ENCODE measurements around the gene BPIFB1. TPM values are rescaled to one million over a fixed set of nuclear protein-coding genes. Genes with fewer than 3 reads are reported as not detected.

Gene BPIFB1
- total and polyA plus RNA-seq, 2 of the 13 experiments (the other 11 are each of a cell fraction or from before 2014, with no cell fraction given) = 0.82 to 4.4 TPM

- TF ChIP-seq RBM22 (optimal IDR thresholded peaks at IDR 0.05; ENCODE audit: low read length) (no peak), ZXDC (CRISPR knock-in tag; IDR thresholded peaks at IDR 0.05) (no peak), ZNF230 (CRISPR knock-in tag; IDR thresholded peaks at IDR 0.05) (no peak), TBP (CRISPR knock-in tag; IDR thresholded peaks at IDR 0.05) (no peak), ZNF724P (CRISPR knock-in tag; IDR thresholded peaks at IDR 0.05; ENCODE audit: borderline replicate concordance) (0 out of 2 replicates have a peak, but pooled peaks have one; percentile 66), HDAC1 (CRISPR knock-in tag; IDR thresholded peaks at IDR 0.05) (no peak), ZNF629 (CRISPR knock-in tag; conservative IDR thresholded peaks at IDR 0.05) (no peak), ZNF251 (CRISPR knock-in tag; IDR thresholded peaks at IDR 0.05) (no peak), ZFY (CRISPR knock-in tag; IDR thresholded peaks at IDR 0.05) (no peak), ZNF83 (CRISPR knock-in tag; IDR thresholded peaks at IDR 0.05; ENCODE audit: borderline replicate concordance) (no peak), ZNF253 (CRISPR knock-in tag; IDR thresholded peaks at IDR 0.05; ENCODE audit: borderline replicate concordance) (no peak), FIP1L1 (IDR thresholded peaks at IDR 0.05; ENCODE audit: borderline replicate concordance, insufficient read depth, low read depth, low read length) (no peak), SKI (IDR thresholded peaks at IDR 0.05; ENCODE audit: partially characterized antibody) (no peak), CREM (IDR thresholded peaks at IDR 0.05) (no peak), CREM (CRISPR knock-in tag; IDR thresholded peaks at IDR 0.05) (no peak), GATAD2A (CRISPR knock-in tag; IDR thresholded peaks at IDR 0.05) (peak; percentile 57; the same call in 1 of the 2 replicates), ATF7-NPFF (CRISPR knock-in tag; IDR thresholded peaks at IDR 0.05; ENCODE audit: low read depth) (no peak), TARDBP (CRISPR knock-in tag; IDR thresholded peaks at IDR 0.05) (no peak), ARID2 (CRISPR knock-in tag; IDR thresholded peaks at IDR 0.05; ENCODE audit: borderline replicate concordance) (no peak), ZNF292 (CRISPR knock-in tag; IDR thresholded peaks at IDR 0.05; ENCODE audit: borderline replicate concordance, low read depth) (no peak), ATRX (CRISPR knock-in tag; IDR thresholded peaks at IDR 0.05; ENCODE audit: borderline replicate concordance) (no peak), MZF1 (CRISPR knock-in tag; IDR thresholded peaks at IDR 0.05; ENCODE audit: borderline replicate concordance) (no peak), ELF1 (CRISPR knock-in tag; IDR thresholded peaks at IDR 0.05) (0 out of 2 replicates have a peak, but pooled peaks have one; percentile 17)
- TF ChIP-seq, protein P1, sequence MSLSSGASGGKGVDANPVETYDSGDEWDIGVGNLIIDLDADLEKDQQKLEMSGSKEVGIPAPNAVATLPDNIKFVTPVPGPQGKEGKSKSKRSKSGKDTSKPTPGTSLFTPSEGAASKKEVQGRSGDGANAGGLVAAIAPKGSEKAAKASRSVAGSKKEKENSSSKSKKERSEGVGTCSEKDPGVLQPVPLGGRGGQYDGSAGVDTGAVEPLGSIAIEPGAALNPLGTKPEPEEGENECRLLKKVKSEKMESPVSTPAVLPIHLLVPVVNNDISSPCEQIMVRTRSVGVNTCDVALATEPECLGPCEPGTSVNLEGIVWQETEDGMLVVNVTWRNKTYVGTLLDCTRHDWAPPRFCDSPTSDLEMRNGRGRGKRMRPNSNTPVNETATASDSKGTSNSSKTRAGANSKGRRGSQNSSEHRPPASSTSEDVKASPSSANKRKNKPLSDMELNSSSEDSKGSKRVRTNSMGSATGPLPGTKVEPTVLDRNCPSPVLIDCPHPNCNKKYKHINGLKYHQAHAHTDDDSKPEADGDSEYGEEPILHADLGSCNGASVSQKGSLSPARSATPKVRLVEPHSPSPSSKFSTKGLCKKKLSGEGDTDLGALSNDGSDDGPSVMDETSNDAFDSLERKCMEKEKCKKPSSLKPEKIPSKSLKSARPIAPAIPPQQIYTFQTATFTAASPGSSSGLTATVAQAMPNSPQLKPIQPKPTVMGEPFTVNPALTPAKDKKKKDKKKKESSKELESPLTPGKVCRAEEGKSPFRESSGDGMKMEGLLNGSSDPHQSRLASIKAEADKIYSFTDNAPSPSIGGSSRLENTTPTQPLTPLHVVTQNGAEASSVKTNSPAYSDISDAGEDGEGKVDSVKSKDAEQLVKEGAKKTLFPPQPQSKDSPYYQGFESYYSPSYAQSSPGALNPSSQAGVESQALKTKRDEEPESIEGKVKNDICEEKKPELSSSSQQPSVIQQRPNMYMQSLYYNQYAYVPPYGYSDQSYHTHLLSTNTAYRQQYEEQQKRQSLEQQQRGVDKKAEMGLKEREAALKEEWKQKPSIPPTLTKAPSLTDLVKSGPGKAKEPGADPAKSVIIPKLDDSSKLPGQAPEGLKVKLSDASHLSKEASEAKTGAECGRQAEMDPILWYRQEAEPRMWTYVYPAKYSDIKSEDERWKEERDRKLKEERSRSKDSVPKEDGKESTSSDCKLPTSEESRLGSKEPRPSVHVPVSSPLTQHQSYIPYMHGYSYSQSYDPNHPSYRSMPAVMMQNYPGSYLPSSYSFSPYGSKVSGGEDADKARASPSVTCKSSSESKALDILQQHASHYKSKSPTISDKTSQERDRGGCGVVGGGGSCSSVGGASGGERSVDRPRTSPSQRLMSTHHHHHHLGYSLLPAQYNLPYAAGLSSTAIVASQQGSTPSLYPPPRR (CRISPR knock-in tag; IDR thresholded peaks at IDR 0.05; ENCODE audit: borderline replicate concordance) = no peak
- TF ChIP-seq, protein P2, sequence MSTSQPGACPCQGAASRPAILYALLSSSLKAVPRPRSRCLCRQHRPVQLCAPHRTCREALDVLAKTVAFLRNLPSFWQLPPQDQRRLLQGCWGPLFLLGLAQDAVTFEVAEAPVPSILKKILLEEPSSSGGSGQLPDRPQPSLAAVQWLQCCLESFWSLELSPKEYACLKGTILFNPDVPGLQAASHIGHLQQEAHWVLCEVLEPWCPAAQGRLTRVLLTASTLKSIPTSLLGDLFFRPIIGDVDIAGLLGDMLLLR (CRISPR knock-in tag; IDR thresholded peaks at IDR 0.05) = peak; percentile 53; the same call in 1 of the 2 replicates
These were observed 8.9 kb downstream of the BPIFB1 start (continued) for GRCh38 chr20:33291830-33292355.

Measured in HepG2 (cell line).